ENCODE measurements around the gene UBE2O. TPM values are rescaled to one million over a fixed set of nuclear protein-coding genes. Genes with fewer than 3 reads are reported as not detected.

The UBE2O gene
- polyA plus RNA-seq, 4 donors = 5.7 to 19.7 (median 9.6) TPM

GRCh38 chr17:76467809-76468633, 15.1 kb upstream of the UBE2O start:
- H3K4me1 ChIP-seq (ENCODE audit: control insufficient read depth in 3 of 3, insufficient read depth in 2 of 3, low read depth in 1 of 3, low read length in 2 of 3) = peaks cover 0 to 14% (median 0%) of the 10 kb centered on the region in 3 donors
- H3K4me3 ChIP-seq (ENCODE audit: low read depth in 1 of 3, low read length in 3 of 3) = no peak overlapping the region
- H3K27ac ChIP-seq (ENCODE audit: low read depth in 1 of 3, low read length in 2 of 3) = no peak overlapping the region
- FAIRE-seq (no peak), DNase-seq (no peak)
- no peaks in the 10 kb centered on the region for H3K27me3 ChIP-seq (ENCODE audit: control insufficient read depth in 3 of 3, insufficient read depth in 3 of 3, low read length in 3 of 3)
- no peaks in the 10 kb centered on the region for H3K9me3 ChIP-seq (ENCODE audit: control insufficient read depth in 2 of 2, insufficient read depth in 1 of 2, low read depth in 1 of 2, low read length in 1 of 2)
- H3K36me3 ChIP-seq (ENCODE audit: control insufficient read depth in 3 of 3, insufficient read depth in 2 of 3, low read depth in 1 of 3, low read length in 3 of 3) = peaks cover 0 to 41% (median 5%) of the 10 kb centered on the region in 3 donors
- WGBS, 3 donors = 65 to 77% (median 67%) methylated on average over 8 of the region's 8 CpGs

DNA sequence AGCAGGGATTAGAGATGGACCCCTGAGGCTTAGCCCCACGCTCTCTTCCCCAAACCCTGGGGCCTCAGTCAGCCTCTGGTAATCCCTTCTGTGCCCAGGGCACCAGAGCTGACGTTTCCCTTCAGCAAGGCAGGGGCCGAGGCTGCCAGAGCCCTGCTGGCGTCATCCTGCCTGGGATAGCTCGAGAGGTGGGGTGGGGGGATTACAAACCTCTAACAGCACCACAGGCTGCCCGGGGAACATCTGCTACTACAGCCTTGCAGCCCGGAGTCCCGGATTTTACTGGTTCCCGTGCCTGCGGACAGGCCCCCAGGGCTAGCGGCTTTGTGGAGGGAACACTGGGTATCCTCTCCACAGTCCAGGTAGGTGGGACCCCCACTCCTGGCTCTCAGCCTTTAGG, 14.4 kb upstream of the UBE2O start, which contains the start of gene AANAT:
AANAT (plus strand) TSS at position 238 of the 400 bp plus-strand sequence. CDS start 1,144 bp downstream, outside the sequence.
- Histone ChIP-seq H3K36me3 (ENCODE audit: control insufficient read depth in 3 of 3, insufficient read depth in 2 of 3, low read depth in 1 of 3, low read length in 3 of 3) (peaks cover 0 to 34% (median 5%) of the 10 kb centered on the region in 3 donors), H3K27me3 (ENCODE audit: control insufficient read depth in 3 of 3, insufficient read depth in 3 of 3, low read length in 3 of 3) (no peaks in the 10 kb centered on the region), H3K4me3 (ENCODE audit: low read depth in 1 of 3, low read length in 3 of 3) (no peak within 1 kb of the TSS), H3K4me1 (ENCODE audit: control insufficient read depth in 3 of 3, insufficient read depth in 2 of 3, low read depth in 1 of 3, low read length in 2 of 3) (peaks cover 0 to 14% (median 0%) of the 10 kb centered on the region in 3 donors), H3K9me3 (ENCODE audit: control insufficient read depth in 2 of 2, insufficient read depth in 1 of 2, low read depth in 1 of 2, low read length in 1 of 2) (no peaks in the 10 kb centered on the region), H3K27ac (ENCODE audit: low read depth in 1 of 3, low read length in 2 of 3) (no peak within 1 kb of the TSS)
- no peak for FAIRE-seq
- 77 to 83% (median 78%) methylated on average over 11 of the region's 11 CpGs for WGBS, 3 donors
- no peak for DNase-seq

- Histone ChIP-seq H3K27me3 (ENCODE audit: control insufficient read depth in 3 of 3, insufficient read depth in 3 of 3, low read length in 3 of 3) (no peaks in the 10 kb centered on the region), H3K4me1 (ENCODE audit: control insufficient read depth in 3 of 3, insufficient read depth in 2 of 3, low read depth in 1 of 3, low read length in 2 of 3) (peaks cover 0 to 14% (median 0%) of the 10 kb centered on the region in 3 donors), H3K27ac (ENCODE audit: low read depth in 1 of 3, low read length in 2 of 3) (no peak overlapping the region), H3K4me3 (ENCODE audit: low read depth in 1 of 3, low read length in 3 of 3) (no peak overlapping the region), H3K9me3 (ENCODE audit: control insufficient read depth in 2 of 2, insufficient read depth in 1 of 2, low read depth in 1 of 2, low read length in 1 of 2) (no peaks in the 10 kb centered on the region), H3K36me3 (ENCODE audit: control insufficient read depth in 3 of 3, insufficient read depth in 2 of 3, low read depth in 1 of 3, low read length in 3 of 3) (peaks cover 0 to 28% (median under 1%) of the 10 kb centered on the region in 3 donors)
- no peak for DNase-seq
- no peak for FAIRE-seq
- WGBS, 3 donors = 73 to 86% (median 81%) methylated on average over 6 of the region's 6 CpGs
These were observed 13.8 kb upstream of the UBE2O start for GRCh38 chr17:76466775-76467130.

- DNase-seq = no peak
- WGBS, 3 donors = 82 to 87% (median 84%) methylated on average over 24 of the region's 24 CpGs
- Histone ChIP-seq H3K27me3 (ENCODE audit: control insufficient read depth in 3 of 3, insufficient read depth in 3 of 3, low read length in 3 of 3) (no peaks in the 10 kb centered on the region), H3K4me1 (ENCODE audit: control insufficient read depth in 3 of 3, insufficient read depth in 2 of 3, low read depth in 1 of 3, low read length in 2 of 3) (peaks cover 0 to 3% (median 0%) of the 10 kb centered on the region in 3 donors), H3K36me3 (ENCODE audit: control insufficient read depth in 3 of 3, insufficient read depth in 2 of 3, low read depth in 1 of 3, low read length in 3 of 3) (no peaks in the 10 kb centered on the region), H3K4me3 (ENCODE audit: low read depth in 1 of 3, low read length in 3 of 3) (no peak overlapping the region), H3K9me3 (ENCODE audit: control insufficient read depth in 2 of 2, insufficient read depth in 1 of 2, low read depth in 1 of 2, low read length in 1 of 2) (no peaks in the 10 kb centered on the region), H3K27ac (ENCODE audit: low read depth in 1 of 3, low read length in 2 of 3) (no peak overlapping the region)
- FAIRE-seq = no peak
These were observed 9.8 kb upstream of the UBE2O start for GRCh38 chr17:76462556-76463290.

DNA sequence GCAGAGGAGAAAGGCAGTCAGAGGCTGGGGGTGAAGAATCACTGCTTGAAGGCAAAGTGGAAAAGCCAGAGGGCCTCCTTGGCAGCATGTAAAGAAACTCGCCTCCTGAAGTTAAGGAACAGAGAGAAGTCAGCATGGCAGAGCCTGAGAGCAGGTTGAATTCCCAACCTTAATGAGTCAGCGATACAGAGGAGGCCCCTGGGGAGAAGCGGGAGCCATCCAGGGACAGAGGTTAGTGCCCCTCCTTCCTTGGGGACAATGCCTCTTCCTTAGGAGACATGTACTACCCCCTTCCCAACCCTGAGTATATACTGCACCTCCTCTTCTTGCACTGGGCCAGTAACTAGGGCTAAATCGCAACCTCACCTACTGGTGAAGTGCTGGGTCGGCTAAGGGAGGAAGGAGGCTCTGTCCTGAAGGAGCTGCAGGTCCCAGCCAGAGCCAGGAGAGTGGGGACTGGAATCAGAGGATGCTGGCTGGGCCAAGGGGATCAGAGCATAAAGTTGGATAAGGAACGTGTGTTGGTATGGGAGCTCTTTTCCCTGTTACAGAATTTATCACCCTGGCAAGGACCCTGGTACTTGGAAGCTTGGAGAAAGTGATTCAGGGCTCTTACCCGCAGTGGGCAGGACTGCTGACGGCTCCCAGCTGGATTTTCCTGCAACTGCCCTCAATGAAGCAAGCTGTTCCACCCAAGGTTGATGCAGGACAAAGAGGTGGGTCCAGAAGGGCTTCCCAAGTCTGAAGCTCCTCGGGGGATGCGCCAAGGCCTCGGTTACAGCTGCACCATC, 9.0 kb upstream of the UBE2O start:
- DNase-seq = no peak
- 79 to 84% (median 82%) methylated on average over 11 of the region's 11 CpGs for WGBS, 3 donors
- H3K4me1 ChIP-seq (ENCODE audit: control insufficient read depth in 3 of 3, insufficient read depth in 2 of 3, low read depth in 1 of 3, low read length in 2 of 3) = peaks cover 0 to 3% (median 0%) of the 10 kb centered on the region in 3 donors
- no peak overlapping the region for H3K4me3 ChIP-seq (ENCODE audit: low read depth in 1 of 3, low read length in 3 of 3)
- H3K27ac ChIP-seq (ENCODE audit: low read depth in 1 of 3, low read length in 2 of 3) = no peak overlapping the region
- no peaks in the 10 kb centered on the region for H3K9me3 ChIP-seq (ENCODE audit: control insufficient read depth in 2 of 2, insufficient read depth in 1 of 2, low read depth in 1 of 2, low read length in 1 of 2)
- H3K27me3 ChIP-seq (ENCODE audit: control insufficient read depth in 3 of 3, insufficient read depth in 3 of 3, low read length in 3 of 3) = no peaks in the 10 kb centered on the region
- H3K36me3 ChIP-seq (ENCODE audit: control insufficient read depth in 3 of 3, insufficient read depth in 2 of 3, low read depth in 1 of 3, low read length in 3 of 3) = no peaks in the 10 kb centered on the region
- no peak for FAIRE-seq

- FAIRE-seq (no peak), DNase-seq (no peak)
- Histone ChIP-seq H3K4me1 (ENCODE audit: control insufficient read depth in 3 of 3, insufficient read depth in 2 of 3, low read depth in 1 of 3, low read length in 2 of 3) (no peaks in the 10 kb centered on the region), H3K27me3 (ENCODE audit: control insufficient read depth in 3 of 3, insufficient read depth in 3 of 3, low read length in 3 of 3) (no peaks in the 10 kb centered on the region), H3K27ac (ENCODE audit: low read depth in 1 of 3, low read length in 2 of 3) (no peak overlapping the region), H3K36me3 (ENCODE audit: control insufficient read depth in 3 of 3, insufficient read depth in 2 of 3, low read depth in 1 of 3, low read length in 3 of 3) (no peaks in the 10 kb centered on the region), H3K9me3 (ENCODE audit: control insufficient read depth in 2 of 2, insufficient read depth in 1 of 2, low read depth in 1 of 2, low read length in 1 of 2) (no peaks in the 10 kb centered on the region), H3K4me3 (ENCODE audit: low read depth in 1 of 3, low read length in 3 of 3) (no peak overlapping the region)
- WGBS, 3 donors = 69 to 81% (median 77%) methylated on average over 4 of the region's 4 CpGs
These were observed 6.7 kb upstream of the UBE2O start for GRCh38 chr17:76459674-76460073.

DNA sequence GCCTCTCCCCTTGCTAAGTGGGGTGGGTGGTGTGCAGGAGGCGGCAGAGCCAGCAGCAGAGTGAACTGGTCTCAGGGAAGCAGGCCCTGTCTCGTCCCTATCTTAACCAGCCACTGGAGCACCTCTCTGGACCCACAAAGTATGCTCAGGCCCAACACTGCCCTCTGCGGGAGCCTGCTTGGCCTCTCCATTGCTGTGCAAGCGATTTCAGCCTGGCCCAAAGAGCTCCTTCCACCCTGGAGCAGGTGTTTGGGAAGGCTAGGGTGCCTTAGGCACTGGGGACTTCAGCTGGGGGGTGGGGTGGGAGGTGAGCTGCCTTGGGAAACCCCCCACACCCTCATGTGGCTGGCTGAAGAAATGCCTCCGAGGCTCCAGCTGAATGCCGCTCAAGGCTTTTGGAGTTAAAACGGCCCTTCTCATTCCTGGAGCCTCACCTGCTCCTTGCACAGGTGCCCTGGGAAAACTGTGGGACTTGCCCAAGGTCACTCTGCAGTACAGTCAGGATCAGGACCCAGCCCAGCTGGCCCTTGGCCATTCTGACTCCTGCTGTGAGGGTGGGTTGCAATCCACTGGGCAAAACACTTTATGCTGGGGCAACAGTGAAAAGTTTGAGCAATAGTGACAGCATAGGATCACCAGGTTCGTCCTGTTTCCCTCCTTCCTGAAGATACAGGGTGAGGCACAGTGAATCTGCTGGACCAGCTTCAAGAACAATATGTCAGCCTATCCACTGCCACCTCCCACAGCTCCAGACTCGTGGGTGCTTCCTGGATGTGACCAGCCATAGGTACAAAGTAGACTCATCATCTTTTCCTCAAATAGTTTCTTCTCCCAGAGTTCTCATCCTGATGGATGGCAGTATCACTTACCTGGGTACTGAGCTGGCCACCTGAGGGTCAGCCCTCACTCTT, 5.9 kb upstream of the UBE2O start:
- no peaks in the 10 kb centered on the region for H3K9me3 ChIP-seq (ENCODE audit: control insufficient read depth in 2 of 2, insufficient read depth in 1 of 2, low read depth in 1 of 2, low read length in 1 of 2)
- 37 to 48% (median 38%) methylated on average over 9 of the region's 9 CpGs for WGBS, 3 donors

More for the DNA sequence above, 5.9 kb upstream of the UBE2O start:
- FAIRE-seq (no peak), DNase-seq (peak; percentile 54 to 64)
- H3K27me3 ChIP-seq (ENCODE audit: control insufficient read depth in 3 of 3, insufficient read depth in 3 of 3, low read length in 3 of 3) = no peaks in the 10 kb centered on the region
- no peaks in the 10 kb centered on the region for H3K4me1 ChIP-seq (ENCODE audit: control insufficient read depth in 3 of 3, insufficient read depth in 2 of 3, low read depth in 1 of 3, low read length in 2 of 3)
- no peaks in the 10 kb centered on the region for H3K36me3 ChIP-seq (ENCODE audit: control insufficient read depth in 3 of 3, insufficient read depth in 2 of 3, low read depth in 1 of 3, low read length in 3 of 3)
- H3K27ac ChIP-seq (ENCODE audit: low read depth in 1 of 3, low read length in 2 of 3) = no peak overlapping the region
- no peak overlapping the region for H3K4me3 ChIP-seq (ENCODE audit: low read depth in 1 of 3, low read length in 3 of 3)

Data from small intestine (tissue), 7 donors.